GM18517 (cell line): ENCODE measurements around the gene DTX2.
"Not testable (repeated sequence)": the region's sequence is repeated elsewhere in the genome, so short reads cannot be mapped to it uniquely, and the experiment has no call there.

Source experiments
- ATAC-seq: cut with Tn5 transposase; IDR thresholded peaks from one replicate; pipeline ENCODE4 v1.9.1; 2021; ENCODE audit warnings: mild to moderate bottlenecking, moderate library complexity; ENCODE audit not compliant: unreplicated experiment

DTX2 gene

DNA sequence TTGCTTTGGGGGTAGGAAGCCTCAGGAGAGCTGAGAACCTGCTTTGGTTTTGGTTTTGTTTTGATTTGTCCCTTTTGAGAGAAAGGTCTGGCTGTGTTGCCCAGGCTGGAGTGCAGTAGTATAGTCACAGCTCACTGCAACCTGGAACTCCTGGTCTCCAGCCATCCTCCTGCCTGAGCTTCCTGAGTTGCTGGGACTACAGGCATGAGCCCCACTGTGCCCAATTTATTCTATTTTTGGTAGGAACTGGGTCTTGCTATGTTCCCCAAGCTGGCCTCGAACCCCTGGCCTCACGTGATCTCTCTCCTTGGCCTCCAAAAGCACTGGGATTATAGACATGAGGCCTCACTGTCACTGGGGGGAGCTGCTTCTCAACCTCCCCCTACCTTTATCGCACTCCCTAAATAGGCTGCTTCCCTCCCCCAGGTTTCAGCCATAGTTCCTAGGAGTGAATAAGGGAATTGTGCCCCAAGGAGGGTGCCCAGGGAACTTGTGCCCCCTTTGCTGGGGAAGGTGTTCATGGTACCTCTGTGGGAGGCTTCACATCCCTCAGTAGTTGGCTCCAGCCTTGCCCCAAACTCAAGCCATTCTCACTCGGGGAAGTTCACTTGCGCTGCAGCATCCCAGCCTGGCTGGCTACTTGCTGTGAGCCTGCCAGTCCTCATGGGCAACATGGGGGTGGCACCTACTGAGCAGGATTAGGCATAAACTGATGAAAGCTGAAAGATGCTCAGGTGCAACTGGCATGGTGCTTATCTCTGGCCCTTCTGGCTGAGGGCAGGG is 18.7 kb upstream of the DTX2 start:
- not testable (repeated sequence) for ATAC-seq

DNA sequence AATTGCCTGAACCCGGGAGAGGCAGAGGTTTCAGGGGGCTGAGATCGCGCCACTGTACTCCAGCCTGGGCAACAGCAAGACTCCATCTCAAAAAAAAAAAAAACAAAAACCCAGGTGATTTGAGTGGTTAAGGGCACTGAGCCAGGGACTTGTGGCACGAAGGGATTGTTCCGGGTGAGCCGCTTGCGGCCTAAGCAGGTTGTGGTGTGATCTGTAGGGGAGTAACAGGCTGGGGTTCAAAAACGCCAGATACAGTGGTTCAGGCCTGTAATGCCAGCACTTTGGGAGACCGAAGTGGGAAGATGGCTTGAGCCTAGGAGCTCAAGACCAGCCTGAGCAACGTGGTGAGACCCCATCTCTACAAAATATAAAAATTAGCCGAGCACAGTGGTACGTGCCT is 17.7 kb upstream of the DTX2 start:
- not testable (repeated sequence) for ATAC-seq

DNA sequence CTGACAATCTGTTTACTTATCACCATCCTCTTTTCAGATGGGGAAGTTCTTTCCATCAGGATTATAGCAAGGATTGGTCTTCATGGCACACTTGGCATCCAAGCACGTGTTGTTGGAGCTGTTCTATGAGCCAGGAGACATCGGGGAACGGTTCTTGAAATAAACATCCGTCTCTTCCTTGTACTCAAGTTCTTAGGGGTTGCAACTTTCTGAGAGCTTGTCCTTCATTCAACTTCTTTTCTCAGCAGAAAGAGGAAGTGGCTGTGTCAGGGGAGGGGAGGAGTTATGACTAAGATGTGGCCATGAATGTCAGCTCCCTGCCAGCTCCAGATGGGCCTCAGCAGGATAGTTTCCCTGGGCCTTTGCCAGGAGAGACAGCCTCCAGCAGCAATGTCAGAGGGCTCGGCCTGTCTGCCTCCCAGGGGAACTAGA is 15.9 kb upstream of the DTX2 start:
- ATAC-seq: peak; percentile 78

DNA sequence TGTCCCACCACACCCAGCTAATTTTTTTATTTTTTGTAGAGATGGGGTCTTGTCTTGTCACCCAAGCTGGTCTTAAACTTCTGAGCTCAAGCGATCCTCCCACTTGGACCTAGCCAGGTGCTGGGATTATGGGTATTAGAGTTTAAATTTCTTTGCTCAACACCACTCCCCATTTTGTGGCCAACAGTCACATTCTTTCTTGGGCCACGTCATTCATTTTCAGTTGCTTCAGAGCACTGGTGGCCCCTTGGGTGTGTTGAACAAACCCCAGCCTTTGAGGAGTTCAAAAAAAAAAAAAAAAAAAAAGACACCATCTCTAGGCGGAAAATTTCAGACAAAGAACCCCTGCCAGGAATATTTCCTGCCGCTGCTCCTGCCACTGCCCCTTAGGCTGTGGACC is 4.5 kb upstream of the DTX2 start:
- ATAC-seq: not testable (repeated sequence)

DNA sequence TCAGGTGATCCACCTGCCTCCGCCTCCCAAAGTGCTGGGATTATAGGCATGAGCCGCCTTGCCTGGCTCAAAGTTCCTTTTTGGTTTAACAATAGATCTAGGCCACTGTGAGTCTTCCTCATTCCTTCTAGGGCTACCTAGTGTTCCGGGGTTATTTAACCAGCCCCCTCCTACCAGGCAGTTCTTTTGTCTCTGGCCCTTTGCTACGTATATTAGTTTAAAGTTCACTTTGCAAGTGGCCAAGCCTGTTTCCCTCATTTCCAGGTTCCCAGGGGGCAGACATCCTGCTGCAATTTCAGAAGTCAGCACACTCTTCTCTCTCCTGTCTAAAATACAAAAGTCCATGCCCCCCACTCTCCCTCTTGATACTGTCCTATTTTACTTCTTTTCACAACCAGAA is 3.0 kb upstream of the DTX2 start:
- ATAC-seq: not testable (repeated sequence)

DNA sequence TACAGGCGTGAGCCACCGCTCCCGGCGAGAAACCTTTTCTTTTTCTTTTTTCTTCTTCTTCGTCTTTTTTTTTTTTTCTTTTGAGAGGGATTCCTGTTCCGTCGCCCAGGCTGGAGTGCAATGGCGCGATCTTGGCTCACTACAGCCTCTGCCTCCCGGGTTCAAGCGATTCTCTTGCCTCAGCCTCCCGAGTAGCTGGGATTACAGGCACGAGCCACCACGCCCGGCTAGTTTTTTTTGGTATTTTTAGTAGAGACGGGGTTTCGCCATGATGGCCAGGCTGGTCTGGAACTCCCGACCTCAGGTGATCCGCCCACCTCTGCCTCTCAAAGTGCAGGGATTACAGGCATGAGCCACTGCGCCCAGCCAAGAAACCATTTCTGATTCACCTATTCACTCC is 742 bp upstream of the DTX2 start:
- ATAC-seq: not testable (repeated sequence)

DNA sequence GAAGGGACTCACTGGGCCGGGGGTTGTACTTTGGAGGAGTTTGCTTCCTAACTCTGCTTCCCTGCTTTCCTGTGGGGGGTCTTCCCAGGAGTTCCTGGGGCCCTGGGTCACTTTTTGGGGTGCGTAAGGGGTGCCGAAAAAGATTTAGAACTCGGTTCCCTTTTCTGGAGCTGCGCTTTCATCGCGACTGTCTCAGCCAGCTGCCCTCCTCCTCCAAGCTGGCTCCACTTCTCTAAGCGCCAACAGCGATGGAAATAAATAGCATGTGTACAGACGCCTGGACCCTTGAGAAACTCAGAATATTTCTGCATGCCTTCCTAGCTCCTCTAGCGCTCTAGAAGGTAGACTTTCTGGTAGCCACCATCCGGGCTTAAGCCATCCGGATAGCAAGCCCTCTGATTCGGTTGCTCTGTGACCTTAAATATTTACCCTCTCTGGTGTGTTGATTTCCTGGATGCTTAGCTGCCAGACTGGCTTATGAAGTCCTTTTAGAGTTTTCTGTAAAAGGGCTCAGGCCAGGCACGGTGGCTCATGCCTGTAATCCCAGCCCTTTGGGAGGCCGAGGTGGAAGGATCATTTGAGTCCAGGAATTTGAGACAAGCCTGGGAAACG is 868 bp downstream of the DTX2 start:
- ATAC-seq: not testable (repeated sequence)

DNA sequence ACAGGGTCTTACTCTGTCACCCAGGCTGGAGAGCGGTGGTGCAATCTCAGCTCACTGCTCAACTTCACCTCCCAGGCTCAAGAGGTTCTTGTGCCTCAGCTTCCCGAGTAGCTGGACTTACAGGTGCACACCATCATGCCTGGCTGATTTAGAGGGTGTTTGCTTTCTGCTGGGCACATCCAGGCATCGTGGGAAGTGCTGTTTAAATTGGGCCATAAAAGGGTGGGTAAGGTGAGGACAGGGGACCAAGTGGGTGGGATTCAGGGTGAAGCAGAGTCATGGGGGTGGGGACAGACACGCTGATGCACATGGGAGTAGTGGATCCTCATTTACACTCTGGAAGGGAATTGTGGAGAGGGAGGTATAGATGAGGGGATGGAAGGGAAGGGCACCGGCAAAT is 3.5 kb downstream of the DTX2 start:
- ATAC-seq: not testable (repeated sequence)

DNA sequence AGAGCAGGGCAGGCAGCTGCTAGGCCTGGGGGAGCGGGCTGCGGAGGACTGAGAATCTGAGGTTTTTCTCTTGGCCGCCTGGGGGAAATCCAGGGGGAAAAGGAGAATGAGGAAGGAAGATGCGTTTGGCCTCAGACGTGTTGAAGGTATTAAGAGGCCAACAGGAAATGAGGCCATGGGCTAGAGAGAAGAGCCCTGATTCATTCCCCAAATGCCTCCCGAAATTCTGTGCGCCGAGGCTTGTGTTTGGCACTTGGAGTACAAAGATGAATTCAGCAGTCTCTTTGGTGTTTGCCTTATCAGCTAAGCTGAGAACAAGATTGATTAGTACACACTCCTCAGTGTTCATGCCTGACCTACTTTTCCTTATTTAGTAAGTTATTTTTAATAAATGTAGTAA is 4.4 kb downstream of the DTX2 start:
- ATAC-seq: not testable (repeated sequence)

DNA sequence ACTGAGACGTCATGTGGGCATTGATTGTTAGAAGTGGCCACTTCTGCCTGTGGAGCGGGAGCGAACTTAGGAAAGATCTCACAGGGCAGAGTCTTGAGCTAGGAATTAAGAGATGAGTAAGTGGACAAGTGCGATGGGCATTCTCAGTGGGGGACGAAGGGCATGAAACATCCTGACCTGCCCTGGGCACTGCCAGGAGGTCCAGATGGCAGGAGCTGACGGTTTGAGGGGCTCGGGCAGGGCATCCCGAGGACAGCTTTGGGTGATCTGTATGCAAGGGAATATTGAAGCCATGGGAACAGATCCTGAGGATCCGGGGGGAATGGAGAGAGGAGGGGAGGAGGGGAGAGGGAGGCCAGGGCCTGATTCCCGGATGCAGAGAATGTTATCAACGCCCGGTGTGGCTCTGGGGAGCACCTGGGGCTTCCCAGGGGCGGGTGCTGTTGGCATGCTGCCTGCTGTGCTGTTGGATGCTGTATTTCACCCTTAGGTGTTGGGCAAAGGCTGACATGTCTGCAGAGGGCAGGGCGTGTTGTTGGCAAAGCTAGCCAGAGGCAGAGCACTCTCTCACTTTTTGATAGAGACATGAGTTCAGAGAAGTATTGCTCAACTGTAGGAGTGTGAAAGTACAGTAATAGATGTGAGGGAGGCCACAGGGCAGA is 6.4 kb downstream of the DTX2 start:
- not testable (repeated sequence) for ATAC-seq

DNA sequence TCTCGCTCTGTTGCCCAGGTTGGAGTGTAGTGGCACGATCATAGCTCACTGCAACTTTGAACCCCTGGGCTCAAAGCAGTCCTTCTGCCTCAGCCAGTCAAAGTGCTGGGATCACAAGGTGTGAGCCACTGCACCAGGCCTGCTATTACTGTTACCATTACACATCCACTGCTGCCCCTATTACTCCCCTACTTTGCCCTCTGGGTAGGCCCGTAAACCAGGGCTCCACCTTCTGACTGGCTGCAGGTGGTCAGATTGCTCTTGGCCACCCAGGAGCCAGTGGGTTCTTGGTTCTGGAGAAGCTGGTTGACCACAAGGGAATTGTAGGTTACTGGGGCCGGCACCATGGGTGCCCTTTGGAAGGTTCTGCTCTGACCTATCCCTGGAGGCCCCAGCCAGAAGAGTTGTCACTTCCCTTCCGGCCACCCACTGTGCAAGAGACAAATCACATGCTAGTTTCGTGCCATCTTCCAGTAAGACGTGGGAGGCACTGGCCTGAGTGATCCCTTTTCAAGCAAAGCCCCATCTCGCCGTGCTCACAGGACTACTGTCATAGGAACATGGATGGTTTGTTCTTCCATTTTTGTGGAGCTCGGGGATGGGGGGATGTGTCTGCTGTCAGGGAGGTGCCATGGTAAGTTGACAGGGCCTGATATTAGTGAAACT is 10.2 kb downstream of the DTX2 start:
- ATAC-seq: not testable (repeated sequence)

DNA sequence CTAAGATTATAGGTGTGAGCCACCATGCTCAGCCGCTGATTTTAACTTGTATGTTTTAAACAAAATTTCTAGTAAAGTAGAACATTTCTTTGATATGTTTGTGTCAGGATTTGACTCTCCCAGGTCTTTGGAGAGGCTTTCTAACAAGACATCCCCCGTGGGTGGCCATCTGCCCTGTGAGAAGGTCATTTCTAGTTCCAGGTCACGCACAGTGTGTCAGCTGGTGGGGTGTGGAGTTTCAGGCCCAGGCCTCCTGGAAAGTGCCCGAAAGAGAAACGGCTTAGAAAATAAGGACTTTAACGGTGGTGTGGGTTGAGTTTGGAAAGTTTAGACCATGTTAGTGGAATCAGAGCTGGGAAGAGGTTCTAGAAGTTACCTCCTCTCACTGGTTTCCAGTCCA is 11.6 kb downstream of the DTX2 start:
- ATAC-seq: not testable (repeated sequence)

DNA sequence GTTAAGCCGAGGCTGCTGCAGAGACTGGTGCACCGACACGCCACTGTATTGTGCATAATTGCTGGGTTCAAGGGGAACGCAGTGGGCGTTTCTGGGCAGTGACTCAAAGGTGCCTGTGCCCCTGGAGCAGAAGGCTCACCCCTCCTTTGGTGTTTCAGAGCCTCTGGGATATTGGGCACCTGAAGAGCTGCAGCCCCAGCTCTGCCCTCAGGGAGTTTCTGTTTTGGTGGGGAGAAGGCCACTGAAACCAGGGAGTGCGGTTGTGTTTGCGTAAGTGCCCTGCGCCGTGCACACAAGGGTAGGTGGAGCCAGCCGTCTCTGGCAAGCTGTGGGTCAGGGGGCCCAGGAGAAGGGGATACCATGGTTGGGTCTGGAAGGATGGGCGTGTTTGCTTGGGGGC is 14.8 kb downstream of the DTX2 start:
- not testable (repeated sequence) for ATAC-seq

DNA sequence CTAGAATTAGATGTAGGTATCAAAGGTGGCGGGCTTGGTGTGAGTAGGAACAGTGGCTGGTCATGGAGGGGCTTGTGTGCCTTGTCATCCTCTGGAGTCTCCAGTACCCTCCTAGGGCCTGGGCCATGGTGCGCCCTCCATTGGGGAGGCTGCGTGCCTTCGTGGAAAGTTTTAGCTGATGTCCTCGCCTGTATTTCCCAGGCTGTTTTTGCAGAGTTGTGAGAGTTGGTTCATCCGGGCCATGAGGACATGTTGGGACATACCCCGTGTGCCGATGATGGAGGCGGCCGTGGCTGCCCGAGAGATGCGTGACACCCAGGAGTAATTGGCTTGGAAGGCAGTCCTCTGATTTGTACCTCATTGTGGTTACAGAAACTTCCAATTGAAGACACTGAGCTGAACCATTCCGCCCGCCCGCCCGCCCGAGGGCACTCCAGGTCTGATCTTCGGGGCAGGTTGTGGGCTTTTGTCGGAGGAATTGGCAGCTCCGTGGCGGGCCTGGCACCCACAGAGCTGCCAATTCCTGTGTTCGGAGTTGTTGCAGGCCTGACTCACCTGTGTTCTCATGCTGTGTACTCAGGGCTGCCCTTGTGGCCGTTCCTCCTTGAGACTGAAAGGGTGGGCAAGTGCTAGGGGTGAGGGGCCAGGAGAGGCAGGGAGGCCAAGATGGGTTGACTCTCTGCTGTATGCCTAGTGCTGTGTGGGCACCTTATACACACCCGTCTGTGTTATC is 15.4 kb downstream of the DTX2 start:
- not testable (repeated sequence) for ATAC-seq

DNA sequence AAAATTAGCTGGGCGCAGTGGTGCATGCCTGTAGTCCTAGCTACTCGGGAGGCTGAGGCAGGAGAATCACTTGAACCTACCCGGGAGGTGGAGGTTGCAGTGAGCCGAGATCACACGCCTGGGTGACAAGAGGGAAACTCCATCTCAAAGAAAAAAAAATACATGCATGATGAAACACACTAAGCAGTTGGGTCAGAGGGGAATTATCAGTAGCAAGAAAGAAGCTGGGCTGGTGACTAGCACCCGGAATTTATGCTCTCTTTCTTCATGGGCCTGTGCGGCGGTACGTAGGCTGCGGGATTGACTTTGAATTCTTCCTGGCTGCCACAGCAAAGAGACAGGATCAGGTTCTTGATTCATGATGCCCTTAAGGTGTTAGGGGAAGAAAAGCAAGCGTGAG is 18.1 kb downstream of the DTX2 start:
- not testable (repeated sequence) for ATAC-seq

DNA sequence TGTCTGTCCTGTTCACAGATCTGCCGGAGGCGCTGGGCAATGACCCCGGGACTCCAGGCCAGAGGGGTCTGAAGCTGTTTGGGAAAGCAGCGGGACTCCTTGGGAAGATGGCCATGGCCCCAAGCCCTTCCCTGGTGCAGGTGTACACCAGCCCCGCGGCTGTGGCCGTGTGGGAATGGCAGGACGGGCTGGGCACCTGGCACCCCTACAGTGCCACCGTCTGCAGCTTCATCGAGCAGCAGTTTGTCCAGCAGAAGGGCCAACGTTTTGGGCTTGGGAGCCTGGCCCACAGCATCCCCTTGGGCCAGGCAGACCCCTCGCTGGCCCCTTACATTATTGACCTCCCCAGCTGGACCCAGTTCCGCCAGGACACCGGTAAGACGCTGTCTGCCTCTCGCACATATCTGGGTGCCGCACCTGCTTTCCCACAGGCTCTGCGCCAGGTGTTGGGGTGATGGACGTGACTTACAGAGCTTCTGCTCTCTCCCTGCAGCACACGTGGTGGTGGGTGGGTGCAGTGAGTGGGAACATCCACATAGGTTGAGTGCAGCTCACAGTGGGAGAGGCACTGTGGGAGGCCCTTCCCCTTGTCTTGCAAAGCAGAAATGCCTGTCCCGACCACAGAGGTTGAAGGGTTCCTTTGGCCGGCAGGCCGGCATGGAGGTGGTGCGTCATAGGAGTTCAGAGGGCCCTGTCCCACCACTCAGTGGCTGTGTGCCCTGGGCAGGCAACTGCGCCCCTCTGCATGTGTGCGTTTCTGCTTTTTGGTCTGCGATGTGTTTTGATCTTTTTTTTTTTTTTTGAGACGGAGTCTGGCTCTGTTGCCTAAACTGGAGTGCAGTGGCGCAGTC is 19.1 kb downstream of the DTX2 start:
- not testable (repeated sequence) for ATAC-seq

DNA sequence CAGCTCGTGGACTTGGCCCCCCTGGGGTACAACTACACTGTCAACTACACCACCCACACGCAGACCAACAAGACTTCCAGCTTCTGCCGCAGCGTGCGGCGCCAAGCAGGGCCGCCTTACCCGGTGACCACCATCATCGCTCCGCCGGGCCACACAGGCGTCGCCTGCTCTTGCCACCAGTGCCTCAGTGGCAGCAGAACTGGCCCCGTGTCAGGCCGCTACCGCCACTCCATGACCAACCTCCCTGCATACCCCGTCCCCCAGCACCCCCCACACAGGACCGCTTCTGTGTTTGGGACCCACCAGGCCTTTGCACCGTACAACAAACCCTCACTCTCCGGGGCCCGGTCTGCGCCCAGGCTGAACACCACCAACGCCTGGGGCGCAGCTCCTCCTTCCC is 21.2 kb downstream of the DTX2 start:
- not testable (repeated sequence) for ATAC-seq

DNA sequence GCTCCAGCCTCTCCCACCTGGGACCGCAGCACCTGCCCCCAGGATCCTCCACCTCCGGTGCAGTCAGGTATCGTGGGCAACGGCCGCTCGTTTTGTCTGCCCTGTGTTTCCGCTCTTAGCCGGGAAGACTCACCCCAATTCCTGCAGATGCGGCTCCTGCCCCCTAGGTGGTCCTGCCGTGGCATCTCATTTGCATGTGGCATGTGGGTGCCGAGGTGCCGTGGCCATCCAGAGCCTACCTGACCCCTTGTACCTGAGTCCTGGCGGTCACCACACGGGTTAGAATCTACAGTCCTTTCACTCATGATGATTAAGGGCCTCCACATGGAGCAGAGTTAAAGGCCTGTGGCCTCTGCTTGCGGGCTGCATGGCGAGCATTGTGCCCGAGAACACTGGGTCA is 21.6 kb downstream of the DTX2 start:
- ATAC-seq: not testable (repeated sequence)

DNA sequence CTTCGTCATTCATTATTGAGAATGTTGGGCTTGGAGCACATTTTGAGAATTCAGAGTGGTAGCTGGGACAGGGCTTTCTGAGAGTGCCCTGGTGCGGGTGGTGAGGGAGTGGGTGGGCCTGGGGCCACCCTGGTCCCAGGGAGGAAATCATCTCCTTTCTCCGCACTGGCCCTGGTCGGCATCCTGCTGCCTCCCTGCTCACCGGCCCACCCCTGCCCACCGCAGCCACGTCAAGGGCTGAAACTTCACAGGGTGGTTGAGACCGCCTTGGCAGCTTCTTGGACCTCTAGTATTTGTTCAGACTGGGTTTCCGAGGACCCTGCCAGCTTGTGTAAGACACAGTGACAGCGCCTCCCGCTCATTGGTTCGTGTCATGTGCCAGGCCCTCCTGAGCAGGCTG is 22.9 kb downstream of the DTX2 start:
- not testable (repeated sequence) for ATAC-seq
